ENCODE results near the gene PHLPP1. TPM values are rescaled to one million over a fixed set of nuclear protein-coding genes. Genes with fewer than 3 reads are reported as not detected.
A peak's percentile ranks its signal among the peaks of the same experiment; 100 is the strongest.

The PHLPP1 gene
- polyA plus RNA-seq, 2 of the 4 experiments (the other 2 are of a cell fraction): 6.5 to 12.1 TPM

DNA sequence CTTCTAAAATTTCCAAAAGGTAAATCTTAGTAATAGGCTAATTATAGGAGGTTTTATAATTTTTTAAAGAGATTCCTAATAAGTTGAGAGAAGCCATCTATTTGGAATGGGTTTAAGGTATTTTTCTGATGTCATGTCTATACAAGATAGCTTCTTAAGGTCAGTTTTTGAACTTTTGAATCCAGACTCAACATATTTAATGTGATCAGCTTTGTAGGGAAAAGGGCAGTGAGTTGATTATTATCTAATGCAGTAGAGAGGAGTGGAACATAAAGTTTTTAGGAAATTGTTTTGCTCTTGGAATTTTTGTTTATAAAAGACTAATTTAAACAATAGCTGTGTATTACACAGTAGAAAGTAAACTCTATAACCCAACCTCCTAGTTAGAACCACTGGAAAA, 96.3 kb downstream of the PHLPP1 start:
- ChIA-PET CTCF (interaction anchor here (1.2 to 2.4 kb wide), 2 partner anchors 25 to 97 kb away, joined by 3 to 8 read pairs; partner anchors contain the start of gene PHLPP1), POLR2A (interaction anchor here (1.0 to 1.6 kb wide), 2 partner anchors 94 to 96 kb away, joined by 3 to 7 read pairs; partner anchors contain the start of gene PHLPP1)
- no peak for FAIRE-seq
- H3K27ac ChIP-seq: peak overlapping the region; percentile 89 to 90
- ATAC-seq: peak; percentile 6 to 51; a peak in 3 of 6 replicates
- no peaks in the 10 kb centered on the region for H3K9me3 ChIP-seq
- peak overlapping the region; percentile 0 for H3K4me3 ChIP-seq
- H3K4me1 ChIP-seq: peaks cover 65% of the 10 kb centered on the region
- H3K4me2 ChIP-seq: peak overlapping the region; percentile 98
- TF ChIP-seq ZNF302 (CRISPR knock-in tag; IDR thresholded peaks at IDR 0.05) (no peak), CTCF (IDR thresholded peaks at IDR 0.05) (no peak), HEYL (CRISPR knock-in tag; IDR thresholded peaks at IDR 0.05) (no peak), NR3C1 (IDR thresholded peaks at IDR 0.05) (no peak), ZSCAN20 (CRISPR knock-in tag; IDR thresholded peaks at IDR 0.05) (no peak), ESRRA (IDR thresholded peaks at IDR 0.05; ENCODE audit: borderline replicate concordance, low read length) (no peak), KDM1A (IDR thresholded peaks at IDR 0.05; ENCODE audit: low read depth) (no peak), PHF8 (IDR thresholded peaks at IDR 0.05; ENCODE audit: borderline replicate concordance, low read depth) (no peak), TFCP2L1 (CRISPR knock-in tag; IDR thresholded peaks at IDR 0.05) (no peak), FOSL2 (IDR thresholded peaks at IDR 0.05) (no peak), FOSL2 (CRISPR knock-in tag; IDR thresholded peaks at IDR 0.05) (no peak), HDAC2 (IDR thresholded peaks at IDR 0.05) (no peak), POLR2AphosphoS2 (conservative IDR thresholded peaks at IDR 0.05; ENCODE audit: low read length) (no peak), E2F6 (IDR thresholded peaks at IDR 0.05; ENCODE audit: borderline replicate concordance, low read depth) (no peak)
- TF ChIP-seq, protein P1, sequence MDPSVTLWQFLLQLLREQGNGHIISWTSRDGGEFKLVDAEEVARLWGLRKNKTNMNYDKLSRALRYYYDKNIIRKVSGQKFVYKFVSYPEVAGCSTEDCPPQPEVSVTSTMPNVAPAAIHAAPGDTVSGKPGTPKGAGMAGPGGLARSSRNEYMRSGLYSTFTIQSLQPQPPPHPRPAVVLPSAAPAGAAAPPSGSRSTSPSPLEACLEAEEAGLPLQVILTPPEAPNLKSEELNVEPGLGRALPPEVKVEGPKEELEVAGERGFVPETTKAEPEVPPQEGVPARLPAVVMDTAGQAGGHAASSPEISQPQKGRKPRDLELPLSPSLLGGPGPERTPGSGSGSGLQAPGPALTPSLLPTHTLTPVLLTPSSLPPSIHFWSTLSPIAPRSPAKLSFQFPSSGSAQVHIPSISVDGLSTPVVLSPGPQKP (IDR thresholded peaks at IDR 0.05; ENCODE audit: low read depth, low read length): no peak
- TF ChIP-seq, protein P2, sequence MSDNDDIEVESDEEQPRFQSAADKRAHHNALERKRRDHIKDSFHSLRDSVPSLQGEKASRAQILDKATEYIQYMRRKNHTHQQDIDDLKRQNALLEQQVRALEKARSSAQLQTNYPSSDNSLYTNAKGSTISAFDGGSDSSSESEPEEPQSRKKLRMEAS (IDR thresholded peaks at IDR 0.05): no peak
- TF ChIP-seq, protein P3, sequence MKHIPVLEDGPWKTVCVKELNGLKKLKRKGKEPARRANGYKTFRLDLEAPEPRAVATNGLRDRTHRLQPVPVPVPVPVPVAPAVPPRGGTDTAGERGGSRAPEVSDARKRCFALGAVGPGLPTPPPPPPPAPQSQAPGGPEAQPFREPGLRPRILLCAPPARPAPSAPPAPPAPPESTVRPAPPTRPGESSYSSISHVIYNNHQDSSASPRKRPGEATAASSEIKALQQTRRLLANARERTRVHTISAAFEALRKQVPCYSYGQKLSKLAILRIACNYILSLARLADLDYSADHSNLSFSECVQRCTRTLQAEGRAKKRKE (CRISPR knock-in tag; IDR thresholded peaks at IDR 0.05; ENCODE audit: low read depth): no peak
- DNase-seq (ENCODE audit: low read depth in 1 of 2, low spot score in 1 of 2): peak in 1 of 2 experiments; percentile 42

DNA sequence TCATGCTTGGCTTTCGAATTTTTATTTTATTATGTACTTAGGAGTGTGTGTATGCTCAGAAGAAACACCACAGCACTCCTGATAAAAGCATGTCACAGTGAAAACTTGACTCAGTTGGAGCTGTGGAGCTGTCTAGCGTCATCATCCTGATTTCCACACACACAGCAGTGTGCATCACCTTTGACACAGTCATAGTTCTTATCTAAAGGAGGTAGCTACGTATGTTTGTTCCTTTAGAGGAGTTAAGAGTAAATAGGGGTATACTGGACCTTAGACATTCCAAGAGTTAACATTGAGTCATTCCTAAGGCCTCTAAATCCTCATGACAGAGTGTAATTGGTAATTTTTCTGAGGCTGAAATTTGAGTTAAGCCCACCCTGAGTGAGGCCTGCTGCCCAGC, 96.9 kb downstream of the PHLPP1 start:
- Histone ChIP-seq H3K4me2 (peak overlapping the region; percentile 98), H3K4me1 (peaks cover 65% of the 10 kb centered on the region), H3K4me3 (peak overlapping the region; percentile 0), H3K27ac (peak overlapping the region; percentile 89 to 90), H3K9me3 (no peaks in the 10 kb centered on the region)
- DNase-seq (ENCODE audit: low read depth in 1 of 2, low spot score in 1 of 2) (peak; percentile 31 to 89), ATAC-seq (peak; percentile 93 to 97), FAIRE-seq (no peak)
- ChIA-PET POLR2A (interaction anchor here (0.6 to 1.6 kb wide), 3 partner anchors 17 to 97 kb away, joined by 3 to 13 read pairs (median 7); partner anchors contain the start of gene PHLPP1), CTCF (interaction anchor here (0.7 to 2.4 kb wide), 3 partner anchors 22 to 97 kb away, joined by 3 to 8 read pairs (median 3); partner anchors contain the start of gene PHLPP1)
- 8% methylated on average over 3 of the region's 3 CpGs for WGBS (ENCODE audit: missing lambda C conversion rate)
- TF ChIP-seq TP53 (CRISPR knock-in tag; IDR thresholded peaks at IDR 0.05) (no peak), JUN (IDR thresholded peaks at IDR 0.05) (peak; percentile 64 to 76; a peak in 4 of 5 replicates), HES2 (IDR thresholded peaks at IDR 0.05) (0 out of 2 replicates have a peak, but pooled peaks have one; percentile 18), KDM5A (IDR thresholded peaks at IDR 0.05) (no peak), MYC (IDR thresholded peaks at IDR 0.05; ENCODE audit: borderline replicate concordance, low read length) (no peak), EHMT2 (IDR thresholded peaks at IDR 0.05; ENCODE audit: low read depth) (no peak), SREBF2 (IDR thresholded peaks at IDR 0.05) (no peak), NFE2L2 (conservative IDR thresholded peaks at IDR 0.05; ENCODE audit: low read length) (no peak), HDAC2 (IDR thresholded peaks at IDR 0.05) (no peak), RAD21 (conservative IDR thresholded peaks at IDR 0.05 in 1 of 2, IDR thresholded peaks at IDR 0.05 in 1 of 2) (peak; percentile 3 to 31; a peak in 2 of 5 replicates), HMGXB4 (CRISPR knock-in tag; IDR thresholded peaks at IDR 0.05; ENCODE audit: borderline replicate concordance) (no peak)
- TF ChIP-seq, protein P4, sequence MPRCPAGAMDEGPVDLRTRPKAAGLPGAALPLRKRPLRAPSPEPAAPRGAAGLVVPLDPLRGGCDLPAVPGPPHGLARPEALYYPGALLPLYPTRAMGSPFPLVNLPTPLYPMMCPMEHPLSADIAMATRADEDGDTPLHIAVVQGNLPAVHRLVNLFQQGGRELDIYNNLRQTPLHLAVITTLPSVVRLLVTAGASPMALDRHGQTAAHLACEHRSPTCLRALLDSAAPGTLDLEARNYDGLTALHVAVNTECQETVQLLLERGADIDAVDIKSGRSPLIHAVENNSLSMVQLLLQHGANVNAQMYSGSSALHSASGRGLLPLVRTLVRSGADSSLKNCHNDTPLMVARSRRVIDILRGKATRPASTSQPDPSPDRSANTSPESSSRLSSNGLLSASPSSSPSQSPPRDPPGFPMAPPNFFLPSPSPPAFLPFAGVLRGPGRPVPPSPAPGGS (IDR thresholded peaks at IDR 0.05): no peak
- TF ChIP-seq, protein P5, sequence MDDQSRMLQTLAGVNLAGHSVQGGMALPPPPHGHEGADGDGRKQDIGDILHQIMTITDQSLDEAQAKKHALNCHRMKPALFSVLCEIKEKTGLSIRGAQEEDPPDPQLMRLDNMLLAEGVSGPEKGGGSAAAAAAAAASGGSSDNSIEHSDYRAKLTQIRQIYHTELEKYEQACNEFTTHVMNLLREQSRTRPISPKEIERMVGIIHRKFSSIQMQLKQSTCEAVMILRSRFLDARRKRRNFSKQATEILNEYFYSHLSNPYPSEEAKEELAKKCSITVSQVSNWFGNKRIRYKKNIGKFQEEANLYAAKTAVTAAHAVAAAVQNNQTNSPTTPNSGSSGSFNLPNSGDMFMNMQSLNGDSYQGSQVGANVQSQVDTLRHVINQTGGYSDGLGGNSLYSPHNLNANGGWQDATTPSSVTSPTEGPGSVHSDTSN (IDR thresholded peaks at IDR 0.05): no peak
